ENCODE measurements around the gene CD53. TPM values are rescaled to one million over a fixed set of nuclear protein-coding genes. Genes with fewer than 3 reads are reported as not detected.

Gene CD53
- total RNA-seq, 1 experiment from 2014 or later = not detected

GRCh38 chr1:110918016-110918415 lies 45.1 kb downstream of the CD53 start:
- no peak for DNase-seq
- peaks cover 5% of the 10 kb centered on the region for H3K36me3 Mint-ChIP-seq (ENCODE audit: insufficient read depth, unreplicated experiment)
- TF ChIP-seq CTCF (IDR thresholded peaks at IDR 0.05; ENCODE audit: unreplicated experiment) = no peak
- no peak overlapping the region for H3K4me3 Mint-ChIP-seq (ENCODE audit: low read depth, unreplicated experiment)
- intact Hi-C loops (cut with micrococcal nuclease; ENCODE audit: unreplicated experiment) = no loop called here
- H3K4me1 Mint-ChIP-seq (ENCODE audit: low read depth, unreplicated experiment) = no peaks in the 10 kb centered on the region
- H3K9me3 Mint-ChIP-seq (ENCODE audit: low read depth, unreplicated experiment) = no peaks in the 10 kb centered on the region
- H3K27me3 Mint-ChIP-seq (ENCODE audit: unreplicated experiment) = no peaks in the 10 kb centered on the region
- CTCF ChIA-PET = no interaction called here
- H3K27ac Mint-ChIP-seq (ENCODE audit: unreplicated experiment) = no peak overlapping the region
- BruUV-seq (replicated peaks) = no TSS peak

GRCh38 chr1:110921953-110922352 lies 49.0 kb downstream of the CD53 start:
- no TSS peak for BruUV-seq (replicated peaks)
- TF ChIP-seq CTCF (IDR thresholded peaks at IDR 0.05; ENCODE audit: unreplicated experiment) = no peak
- CTCF ChIA-PET = no interaction called here
- Mint-ChIP-seq H3K4me3 (ENCODE audit: low read depth, unreplicated experiment) (no peak overlapping the region), H3K36me3 (ENCODE audit: insufficient read depth, unreplicated experiment) (no peaks in the 10 kb centered on the region), H3K27me3 (ENCODE audit: unreplicated experiment) (no peaks in the 10 kb centered on the region), H3K27ac (ENCODE audit: unreplicated experiment) (no peak overlapping the region), H3K9me3 (ENCODE audit: low read depth, unreplicated experiment) (no peaks in the 10 kb centered on the region), H3K4me1 (ENCODE audit: low read depth, unreplicated experiment) (no peaks in the 10 kb centered on the region)
- intact Hi-C loops (cut with micrococcal nuclease; ENCODE audit: unreplicated experiment) = no loop called here
- no peak for DNase-seq

- TF ChIP-seq CTCF (IDR thresholded peaks at IDR 0.05; ENCODE audit: unreplicated experiment) = no peak
- Mint-ChIP-seq H3K4me3 (ENCODE audit: low read depth, unreplicated experiment) (no peak overlapping the region), H3K9me3 (ENCODE audit: low read depth, unreplicated experiment) (no peaks in the 10 kb centered on the region), H3K27ac (ENCODE audit: unreplicated experiment) (peak overlapping the region; percentile 24), H3K4me1 (ENCODE audit: low read depth, unreplicated experiment) (no peaks in the 10 kb centered on the region), H3K36me3 (ENCODE audit: insufficient read depth, unreplicated experiment) (no peaks in the 10 kb centered on the region), H3K27me3 (ENCODE audit: unreplicated experiment) (no peaks in the 10 kb centered on the region)
- no TSS peak for BruUV-seq (replicated peaks)
- no peak for DNase-seq
- CTCF ChIA-PET = no interaction called here
- intact Hi-C loops (cut with micrococcal nuclease; ENCODE audit: unreplicated experiment) = no loop called here
Measured at GRCh38 chr1:110927484-110928075, 54.6 kb downstream of the CD53 start.

GRCh38 chr1:110928191-110928590 lies 55.2 kb downstream of the CD53 start:
- no TSS peak for BruUV-seq (replicated peaks)
- intact Hi-C loops (cut with micrococcal nuclease; ENCODE audit: unreplicated experiment) = no loop called here
- H3K4me1 Mint-ChIP-seq (ENCODE audit: low read depth, unreplicated experiment) = no peaks in the 10 kb centered on the region

More at GRCh38 chr1:110928191-110928590, 55.2 kb downstream of the CD53 start:
- H3K36me3 Mint-ChIP-seq (ENCODE audit: insufficient read depth, unreplicated experiment) = no peaks in the 10 kb centered on the region
- H3K9me3 Mint-ChIP-seq (ENCODE audit: low read depth, unreplicated experiment) = no peaks in the 10 kb centered on the region
- H3K27me3 Mint-ChIP-seq (ENCODE audit: unreplicated experiment) = no peaks in the 10 kb centered on the region
- no peak overlapping the region for H3K4me3 Mint-ChIP-seq (ENCODE audit: low read depth, unreplicated experiment)
- no peak for DNase-seq
- peak overlapping the region; percentile 45 for H3K27ac Mint-ChIP-seq (ENCODE audit: unreplicated experiment)
- CTCF ChIA-PET = no interaction called here
- no peak for TF ChIP-seq CTCF (IDR thresholded peaks at IDR 0.05; ENCODE audit: unreplicated experiment)

Data from Calu3 (cell line).